Epithelial cell of esophagus (primary cell): ENCODE data around the gene SUCLA2.
A peak's percentile ranks its signal among the peaks of the same experiment; 100 is the strongest.
"Not testable (repeated sequence)": the region's sequence is repeated elsewhere in the genome, so short reads cannot be mapped to it uniquely, and the experiment has no call there.

Experiments
- DNase-seq: peaks from one replicate; pipeline ENCODE4 v3.0.0; 2010; ENCODE audit warnings: low read depth
- H3K4me3 ChIP-seq: 2 replicates; pipeline ENCODE4 v1.5.1; 2011; ENCODE audit warnings: mild to moderate bottlenecking, low read length, control low read depth
- TF ChIP-seq, protein P1 (sequence below): IDR thresholded peaks from 2 replicates; pipeline ENCODE4 v1.5.1; 2011; ENCODE audit warnings: low read depth, mild to moderate bottlenecking, low read length, control low read depth, inconsistent platforms; ENCODE audit not compliant: insufficient read depth; ENCODE audit errors: missing control alignments

Gene SUCLA2

DNA sequence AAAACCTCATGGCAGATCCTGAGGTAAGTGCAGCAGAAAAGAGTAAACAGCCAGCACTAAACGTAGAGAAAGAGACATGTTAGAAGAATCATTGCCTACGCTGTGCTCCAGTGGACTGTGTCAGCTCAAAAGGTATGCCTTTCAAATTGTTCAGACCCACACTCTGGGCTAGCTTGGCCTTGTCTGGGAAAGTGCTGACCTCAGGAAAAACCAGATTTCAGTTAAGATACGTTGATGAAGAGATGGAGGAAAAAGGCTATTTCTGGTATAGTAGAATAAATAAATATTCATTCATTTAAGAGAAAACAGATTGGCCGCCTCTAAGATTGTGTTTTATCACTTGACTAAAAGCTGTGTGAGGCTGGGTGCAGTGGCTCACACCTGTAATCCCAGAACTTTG is 9.6 kb upstream of the SUCLA2 start:
- H3K4me3 ChIP-seq = no peak overlapping the region
- TF ChIP-seq, protein P1, sequence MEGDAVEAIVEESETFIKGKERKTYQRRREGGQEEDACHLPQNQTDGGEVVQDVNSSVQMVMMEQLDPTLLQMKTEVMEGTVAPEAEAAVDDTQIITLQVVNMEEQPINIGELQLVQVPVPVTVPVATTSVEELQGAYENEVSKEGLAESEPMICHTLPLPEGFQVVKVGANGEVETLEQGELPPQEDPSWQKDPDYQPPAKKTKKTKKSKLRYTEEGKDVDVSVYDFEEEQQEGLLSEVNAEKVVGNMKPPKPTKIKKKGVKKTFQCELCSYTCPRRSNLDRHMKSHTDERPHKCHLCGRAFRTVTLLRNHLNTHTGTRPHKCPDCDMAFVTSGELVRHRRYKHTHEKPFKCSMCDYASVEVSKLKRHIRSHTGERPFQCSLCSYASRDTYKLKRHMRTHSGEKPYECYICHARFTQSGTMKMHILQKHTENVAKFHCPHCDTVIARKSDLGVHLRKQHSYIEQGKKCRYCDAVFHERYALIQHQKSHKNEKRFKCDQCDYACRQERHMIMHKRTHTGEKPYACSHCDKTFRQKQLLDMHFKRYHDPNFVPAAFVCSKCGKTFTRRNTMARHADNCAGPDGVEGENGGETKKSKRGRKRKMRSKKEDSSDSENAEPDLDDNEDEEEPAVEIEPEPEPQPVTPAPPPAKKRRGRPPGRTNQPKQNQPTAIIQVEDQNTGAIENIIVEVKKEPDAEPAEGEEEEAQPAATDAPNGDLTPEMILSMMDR = no peak

GRCh38 chr13:48009284-48009683 is 8.2 kb upstream of the SUCLA2 start:
- TF ChIP-seq, protein P1 = no peak
- DNase-seq = peak; percentile 90
- no peak overlapping the region for H3K4me3 ChIP-seq

More for the DNA sequence above, 9.6 kb upstream of the SUCLA2 start:
- DNase-seq = no peak

- TF ChIP-seq, protein P1 = no peak
- H3K4me3 ChIP-seq = no peak overlapping the region
- DNase-seq = peak; percentile 60
Measured at GRCh38 chr13:48006396-48006795, 5.3 kb upstream of the SUCLA2 start.

- DNase-seq = no peak
- TF ChIP-seq, protein P1 = no peak
- H3K4me3 ChIP-seq = no peak overlapping the region
Measured at GRCh38 chr13:48004201-48004600, 3.1 kb upstream of the SUCLA2 start.

DNA sequence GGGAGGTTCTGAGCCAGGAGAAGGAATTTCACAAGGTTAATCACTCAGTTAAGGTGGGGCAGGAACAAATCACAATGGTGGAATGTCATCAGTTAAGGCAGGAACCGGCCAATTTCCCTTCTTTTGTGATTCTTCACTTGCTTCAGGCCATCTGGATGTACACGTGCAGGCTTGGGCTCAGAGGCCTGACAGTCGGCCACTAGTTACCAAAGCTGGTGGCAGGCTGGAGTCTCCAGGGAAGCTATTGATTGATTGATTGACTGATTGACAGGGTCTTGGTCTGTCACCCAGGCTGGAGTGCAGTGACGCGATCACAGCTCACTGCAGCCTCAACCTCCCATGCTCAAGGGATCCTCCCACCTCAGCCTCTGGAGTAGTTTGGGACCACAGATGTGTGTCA is 926 bp upstream of the SUCLA2 start:
- H3K4me3 ChIP-seq = not testable (repeated sequence)
- peak; percentile 67 for DNase-seq

- H3K4me3 ChIP-seq = peak overlapping the region; percentile 97
- TF ChIP-seq, protein P1 = no peak
- DNase-seq = peak; percentile 30
Measured at GRCh38 chr13:48000559-48001113, 437 bp downstream of the SUCLA2 start.

- no peak for DNase-seq
- peak overlapping the region; percentile 97 for H3K4me3 ChIP-seq
- TF ChIP-seq, protein P1 = no peak
Measured at GRCh38 chr13:47999973-48000372, 1.1 kb downstream of the SUCLA2 start.
